MM.1S (cell line): ENCODE data around the gene LIG4.

ENCODE experiments used
- DNase-seq: peaks from one replicate; pipeline ENCODE4 v3.0.0-alpha.2; 2015
- H2AFZ ChIP-seq: fragments of 300-600 bp; sonication (generic); 2 replicates; pipeline ENCODE4 v1.6.0; 2016; ENCODE audit warnings: antibody characterized with exemption, low read length
- H3F3A ChIP-seq: fragments of 300-600 bp; sonication (generic); 2 replicates; pipeline ENCODE4 v1.6.1; 2016; ENCODE audit warnings: mild to moderate bottlenecking, antibody characterized with exemption, low read length, moderate library complexity, mixed read lengths; ENCODE audit not compliant: insufficient read depth
- H3K27ac ChIP-seq: fragments of 300-600 bp; sonication (generic); 2 replicates; pipeline ENCODE4 v1.5.1; 2016; ENCODE audit warnings: mild to moderate bottlenecking, low read length
- H3K27me3 ChIP-seq: fragments of 300-600 bp; sonication (generic); replicated peaks from 2 replicates; pipeline ENCODE4 v1.6.0; 2016; ENCODE audit warnings: low read length; ENCODE audit not compliant: insufficient read depth
- H3K36me3 ChIP-seq: fragments of 300-600 bp; sonication (generic); replicated peaks from 2 replicates; pipeline ENCODE4 v1.6.1; 2016; ENCODE audit warnings: mild to moderate bottlenecking, low read length, mixed read lengths; ENCODE audit not compliant: insufficient read depth
- H3K4me1 ChIP-seq: fragments of 300-600 bp; sonication (generic); 2 replicates; pipeline ENCODE4 v1.6.1; 2016; ENCODE audit warnings: low read length, mixed read lengths
- H3K4me2 ChIP-seq: fragments of 300-600 bp; sonication (generic); 2 replicates; pipeline ENCODE4 v1.6.0; 2016; ENCODE audit warnings: low read depth, low read length
- H3K4me3 ChIP-seq: fragments of 300-600 bp; sonication (generic); 2 replicates; pipeline ENCODE4 v1.5.1; 2016; ENCODE audit warnings: low read length, mixed read lengths
- H3K79me2 ChIP-seq: fragments of 300-600 bp; sonication (generic); 2 replicates; pipeline ENCODE4 v1.6.1; 2016; ENCODE audit warnings: mixed run types, low read length, mixed read lengths
- H3K9ac ChIP-seq: fragments of 300-600 bp; sonication (generic); 2 replicates; pipeline ENCODE4 v1.6.1; 2016; ENCODE audit warnings: low read length, mixed read lengths
- H3K9me2 ChIP-seq: fragments of 300-600 bp; sonication (generic); replicated peaks from 2 replicates; pipeline ENCODE4 v1.6.1; 2016; ENCODE audit warnings: mild to moderate bottlenecking, low read length, mixed read lengths; ENCODE audit not compliant: insufficient read depth
- H3K9me3 ChIP-seq: fragments of 300-600 bp; sonication (generic); replicated peaks from 2 replicates; pipeline ENCODE4 v1.6.1; 2016; ENCODE audit warnings: mild to moderate bottlenecking, low read length, mixed read lengths; ENCODE audit not compliant: insufficient read depth
- H4K20me1 ChIP-seq: fragments of 300-600 bp; sonication (generic); 2 replicates; pipeline ENCODE4 v1.6.1; 2016; ENCODE audit warnings: mild to moderate bottlenecking, low read length, moderate library complexity, mixed read lengths; ENCODE audit not compliant: insufficient read depth
- EZH2 ChIP-seq: fragments of 300-600 bp; sonication (generic); optimal IDR thresholded peaks from 2 replicates; pipeline ENCODE3; 2017; ENCODE audit warnings: low read depth, mild to moderate bottlenecking, antibody characterized with exemption, low read length, mixed read lengths
- EZH2phosphoT487 ChIP-seq: fragments of 300-600 bp; sonication (generic); IDR thresholded peaks from 2 replicates; pipeline ENCODE4 v1.6.1; 2018; ENCODE audit warnings: antibody characterized with exemption, low read length
- TF ChIP-seq, protein P1 (sequence below): fragments of 300-600 bp; sonication (generic); IDR thresholded peaks from 2 replicates; pipeline ENCODE4 v1.5.1; 2016; ENCODE audit warnings: antibody characterized with exemption, low read length, mixed read lengths

The LIG4 gene

DNA sequence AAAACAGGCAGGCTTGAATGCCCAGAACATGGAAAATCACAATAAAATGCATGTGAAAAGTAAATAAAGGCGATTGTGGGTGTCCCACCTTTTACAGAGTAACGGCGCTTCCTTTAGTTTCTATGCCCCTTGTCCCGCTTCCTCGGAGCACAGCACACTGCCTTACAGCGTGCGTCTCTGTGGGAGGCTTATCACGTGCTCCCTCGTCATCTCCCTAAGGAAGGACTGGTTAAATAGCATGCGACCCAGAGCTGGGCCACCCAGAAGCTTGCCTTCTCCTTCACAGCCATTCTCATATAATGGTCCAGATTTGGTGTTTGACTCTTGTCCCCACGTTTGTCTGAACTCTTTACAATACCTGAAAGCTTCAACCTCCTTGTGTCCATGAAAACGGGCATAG is 56.6 kb downstream of the LIG4 start:
- Histone ChIP-seq H3K79me2 (no peaks in the 10 kb centered on the region), H3K9me3 (no peaks in the 10 kb centered on the region), H3K36me3 (no peaks in the 10 kb centered on the region), H3K9me2 (no peaks in the 10 kb centered on the region), H3K4me3 (no peak overlapping the region), H3K27me3 (no peaks in the 10 kb centered on the region), H3K27ac (no peak overlapping the region), H3F3A (no peaks in the 10 kb centered on the region), H3K9ac (no peak overlapping the region), H3K4me2 (no peak overlapping the region), H3K4me1 (no peaks in the 10 kb centered on the region), H2AFZ (no peak overlapping the region), H4K20me1 (no peaks in the 10 kb centered on the region)
- DNase-seq = no peak
- TF ChIP-seq EZH2 (no peak), EZH2phosphoT487 (no peak)
- TF ChIP-seq, protein P1, sequence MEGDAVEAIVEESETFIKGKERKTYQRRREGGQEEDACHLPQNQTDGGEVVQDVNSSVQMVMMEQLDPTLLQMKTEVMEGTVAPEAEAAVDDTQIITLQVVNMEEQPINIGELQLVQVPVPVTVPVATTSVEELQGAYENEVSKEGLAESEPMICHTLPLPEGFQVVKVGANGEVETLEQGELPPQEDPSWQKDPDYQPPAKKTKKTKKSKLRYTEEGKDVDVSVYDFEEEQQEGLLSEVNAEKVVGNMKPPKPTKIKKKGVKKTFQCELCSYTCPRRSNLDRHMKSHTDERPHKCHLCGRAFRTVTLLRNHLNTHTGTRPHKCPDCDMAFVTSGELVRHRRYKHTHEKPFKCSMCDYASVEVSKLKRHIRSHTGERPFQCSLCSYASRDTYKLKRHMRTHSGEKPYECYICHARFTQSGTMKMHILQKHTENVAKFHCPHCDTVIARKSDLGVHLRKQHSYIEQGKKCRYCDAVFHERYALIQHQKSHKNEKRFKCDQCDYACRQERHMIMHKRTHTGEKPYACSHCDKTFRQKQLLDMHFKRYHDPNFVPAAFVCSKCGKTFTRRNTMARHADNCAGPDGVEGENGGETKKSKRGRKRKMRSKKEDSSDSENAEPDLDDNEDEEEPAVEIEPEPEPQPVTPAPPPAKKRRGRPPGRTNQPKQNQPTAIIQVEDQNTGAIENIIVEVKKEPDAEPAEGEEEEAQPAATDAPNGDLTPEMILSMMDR = no peak
